ENCODE data around the gene RPL38.

Gene RPL38

GRCh38 chr17:74190154-74190553 lies 13.3 kb upstream of the RPL38 start:
- no peaks in the 10 kb centered on the region for H3K36me3 ChIP-seq (ENCODE audit: insufficient read depth, low read length)
- peaks cover 15% of the 10 kb centered on the region for H3K27me3 ChIP-seq (ENCODE audit: insufficient read depth, low read length)
- H2AFZ ChIP-seq (ENCODE audit: low read depth, low read length) = no peak overlapping the region
- peaks cover 15% of the 10 kb centered on the region for H3K4me1 ChIP-seq (ENCODE audit: insufficient read depth, low read length)
- no peaks in the 10 kb centered on the region for H3K9me3 ChIP-seq (ENCODE audit: low read length)
- no peak overlapping the region for H3K4me3 ChIP-seq (ENCODE audit: low read length)

- Histone ChIP-seq H3K9me3 (ENCODE audit: low read length) (no peaks in the 10 kb centered on the region), H3K4me3 (ENCODE audit: low read length) (no peak overlapping the region), H3K36me3 (ENCODE audit: insufficient read depth, low read length) (no peaks in the 10 kb centered on the region), H2AFZ (ENCODE audit: low read depth, low read length) (no peak overlapping the region), H3K4me1 (ENCODE audit: insufficient read depth, low read length) (peaks cover 18% of the 10 kb centered on the region), H3K27me3 (ENCODE audit: insufficient read depth, low read length) (peaks cover 23% of the 10 kb centered on the region)
Observed at GRCh38 chr17:74190807-74191406, 12.6 kb upstream of the RPL38 start.

- no peak overlapping the region for H2AFZ ChIP-seq (ENCODE audit: low read depth, low read length)
- H3K27me3 ChIP-seq (ENCODE audit: insufficient read depth, low read length) = peaks cover 21% of the 10 kb centered on the region
- H3K4me1 ChIP-seq (ENCODE audit: insufficient read depth, low read length) = peaks cover 23% of the 10 kb centered on the region
- H3K36me3 ChIP-seq (ENCODE audit: insufficient read depth, low read length) = no peaks in the 10 kb centered on the region
- no peak overlapping the region for H3K4me3 ChIP-seq (ENCODE audit: low read length)
- H3K9me3 ChIP-seq (ENCODE audit: low read length) = no peaks in the 10 kb centered on the region
Observed at GRCh38 chr17:74192950-74193781, 10.3 kb upstream of the RPL38 start.

GRCh38 chr17:74194682-74195081 lies 8.8 kb upstream of the RPL38 start:
- Histone ChIP-seq H3K9me3 (ENCODE audit: low read length) (no peaks in the 10 kb centered on the region), H3K4me1 (ENCODE audit: insufficient read depth, low read length) (peaks cover 22% of the 10 kb centered on the region), H3K27me3 (ENCODE audit: insufficient read depth, low read length) (peaks cover 21% of the 10 kb centered on the region), H3K4me3 (ENCODE audit: low read length) (no peak overlapping the region), H2AFZ (ENCODE audit: low read depth, low read length) (no peak overlapping the region), H3K36me3 (ENCODE audit: insufficient read depth, low read length) (no peaks in the 10 kb centered on the region)

- peaks cover 24% of the 10 kb centered on the region for H3K4me1 ChIP-seq (ENCODE audit: insufficient read depth, low read length)
- no peaks in the 10 kb centered on the region for H3K9me3 ChIP-seq (ENCODE audit: low read length)
- H3K4me3 ChIP-seq (ENCODE audit: low read length) = no peak overlapping the region
- H3K36me3 ChIP-seq (ENCODE audit: insufficient read depth, low read length) = no peaks in the 10 kb centered on the region
- H3K27me3 ChIP-seq (ENCODE audit: insufficient read depth, low read length) = peaks cover 21% of the 10 kb centered on the region
- no peak overlapping the region for H2AFZ ChIP-seq (ENCODE audit: low read depth, low read length)
Observed at GRCh38 chr17:74196541-74197317, 6.7 kb upstream of the RPL38 start.

- Histone ChIP-seq H3K36me3 (ENCODE audit: insufficient read depth, low read length) (no peaks in the 10 kb centered on the region), H3K4me3 (ENCODE audit: low read length) (no peak overlapping the region), H3K9me3 (ENCODE audit: low read length) (no peaks in the 10 kb centered on the region), H3K4me1 (ENCODE audit: insufficient read depth, low read length) (peaks cover 25% of the 10 kb centered on the region), H3K27me3 (ENCODE audit: insufficient read depth, low read length) (peaks cover 21% of the 10 kb centered on the region), H2AFZ (ENCODE audit: low read depth, low read length) (no peak overlapping the region)
Observed at GRCh38 chr17:74197801-74198200, 5.7 kb upstream of the RPL38 start.

GRCh38 chr17:74198694-74199093 lies 4.8 kb upstream of the RPL38 start:
- Histone ChIP-seq H3K4me1 (ENCODE audit: insufficient read depth, low read length) (peaks cover 26% of the 10 kb centered on the region), H2AFZ (ENCODE audit: low read depth, low read length) (no peak overlapping the region), H3K4me3 (ENCODE audit: low read length) (no peak overlapping the region), H3K9me3 (ENCODE audit: low read length) (no peaks in the 10 kb centered on the region), H3K36me3 (ENCODE audit: insufficient read depth, low read length) (no peaks in the 10 kb centered on the region), H3K27me3 (ENCODE audit: insufficient read depth, low read length) (peaks cover 21% of the 10 kb centered on the region)

- Histone ChIP-seq H2AFZ (ENCODE audit: low read depth, low read length) (no peak overlapping the region), H3K4me1 (ENCODE audit: insufficient read depth, low read length) (peaks cover 28% of the 10 kb centered on the region), H3K27me3 (ENCODE audit: insufficient read depth, low read length) (peaks cover 15% of the 10 kb centered on the region), H3K36me3 (ENCODE audit: insufficient read depth, low read length) (peaks cover 2% of the 10 kb centered on the region), H3K9me3 (ENCODE audit: low read length) (no peaks in the 10 kb centered on the region), H3K4me3 (ENCODE audit: low read length) (no peak overlapping the region)
Observed at GRCh38 chr17:74199306-74200092, 4.0 kb upstream of the RPL38 start.

- Histone ChIP-seq H3K36me3 (ENCODE audit: insufficient read depth, low read length) (peaks cover 8% of the 10 kb centered on the region), H3K4me3 (ENCODE audit: low read length) (no peak overlapping the region), H2AFZ (ENCODE audit: low read depth, low read length) (no peak overlapping the region), H3K9me3 (ENCODE audit: low read length) (no peaks in the 10 kb centered on the region), H3K4me1 (ENCODE audit: insufficient read depth, low read length) (peaks cover 34% of the 10 kb centered on the region), H3K27me3 (ENCODE audit: insufficient read depth, low read length) (peaks cover 9% of the 10 kb centered on the region)
Observed at GRCh38 chr17:74200112-74200511, 3.4 kb upstream of the RPL38 start.

GRCh38 chr17:74201250-74201649 lies 2.2 kb upstream of the RPL38 start:
- no peak overlapping the region for H2AFZ ChIP-seq (ENCODE audit: low read depth, low read length)
- H3K4me1 ChIP-seq (ENCODE audit: insufficient read depth, low read length) = peaks cover 41% of the 10 kb centered on the region
- H3K27me3 ChIP-seq (ENCODE audit: insufficient read depth, low read length) = no peaks in the 10 kb centered on the region
- H3K4me3 ChIP-seq (ENCODE audit: low read length) = no peak overlapping the region
- no peaks in the 10 kb centered on the region for H3K9me3 ChIP-seq (ENCODE audit: low read length)
- H3K36me3 ChIP-seq (ENCODE audit: insufficient read depth, low read length) = peaks cover 19% of the 10 kb centered on the region

GRCh38 chr17:74201948-74202347 lies 1.5 kb upstream of the RPL38 start:
- peaks cover 25% of the 10 kb centered on the region for H3K36me3 ChIP-seq (ENCODE audit: insufficient read depth, low read length)
- H3K9me3 ChIP-seq (ENCODE audit: low read length) = no peaks in the 10 kb centered on the region
- H2AFZ ChIP-seq (ENCODE audit: low read depth, low read length) = no peak overlapping the region
- no peaks in the 10 kb centered on the region for H3K27me3 ChIP-seq (ENCODE audit: insufficient read depth, low read length)
- peaks cover 35% of the 10 kb centered on the region for H3K4me1 ChIP-seq (ENCODE audit: insufficient read depth, low read length)
- H3K4me3 ChIP-seq (ENCODE audit: low read length) = no peak overlapping the region

- Histone ChIP-seq H3K4me1 (ENCODE audit: insufficient read depth, low read length) (peaks cover 32% of the 10 kb centered on the region), H2AFZ (ENCODE audit: low read depth, low read length) (peak overlapping the region; percentile 83), H3K4me3 (ENCODE audit: low read length) (peak overlapping the region; percentile 15), H3K9me3 (ENCODE audit: low read length) (no peaks in the 10 kb centered on the region), H3K27me3 (ENCODE audit: insufficient read depth, low read length) (no peaks in the 10 kb centered on the region), H3K36me3 (ENCODE audit: insufficient read depth, low read length) (peaks cover 33% of the 10 kb centered on the region)
Observed at GRCh38 chr17:74202938-74203337, 540 bp upstream of the RPL38 start.

All from neuron (in vitro differentiated cells).